Astrocyte (in vitro differentiated cells and primary cell): ENCODE measurements around the gene NDST3.

Experiments
- EZH2 ChIP-seq: IDR thresholded peaks from 2 replicates; pipeline ENCODE4 v1.6.1; 2012; ENCODE audit warnings: mild to moderate bottlenecking, low read length, inconsistent platforms; ENCODE audit not compliant: insufficient read depth
- TF ChIP-seq, protein P1 (sequence below): IDR thresholded peaks from 2 replicates; pipeline ENCODE4 v1.5.1; 2011; ENCODE audit warnings: low read depth, mild to moderate bottlenecking, inconsistent platforms, low read length, moderate library complexity; ENCODE audit not compliant: insufficient read depth

GRCh38 chr4:118046323-118046722 is 12.0 kb downstream of the NDST3 start:
- TF ChIP-seq, protein P1, sequence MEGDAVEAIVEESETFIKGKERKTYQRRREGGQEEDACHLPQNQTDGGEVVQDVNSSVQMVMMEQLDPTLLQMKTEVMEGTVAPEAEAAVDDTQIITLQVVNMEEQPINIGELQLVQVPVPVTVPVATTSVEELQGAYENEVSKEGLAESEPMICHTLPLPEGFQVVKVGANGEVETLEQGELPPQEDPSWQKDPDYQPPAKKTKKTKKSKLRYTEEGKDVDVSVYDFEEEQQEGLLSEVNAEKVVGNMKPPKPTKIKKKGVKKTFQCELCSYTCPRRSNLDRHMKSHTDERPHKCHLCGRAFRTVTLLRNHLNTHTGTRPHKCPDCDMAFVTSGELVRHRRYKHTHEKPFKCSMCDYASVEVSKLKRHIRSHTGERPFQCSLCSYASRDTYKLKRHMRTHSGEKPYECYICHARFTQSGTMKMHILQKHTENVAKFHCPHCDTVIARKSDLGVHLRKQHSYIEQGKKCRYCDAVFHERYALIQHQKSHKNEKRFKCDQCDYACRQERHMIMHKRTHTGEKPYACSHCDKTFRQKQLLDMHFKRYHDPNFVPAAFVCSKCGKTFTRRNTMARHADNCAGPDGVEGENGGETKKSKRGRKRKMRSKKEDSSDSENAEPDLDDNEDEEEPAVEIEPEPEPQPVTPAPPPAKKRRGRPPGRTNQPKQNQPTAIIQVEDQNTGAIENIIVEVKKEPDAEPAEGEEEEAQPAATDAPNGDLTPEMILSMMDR = no peak
- no peak for TF ChIP-seq EZH2
